Naive thymus-derived CD8-positive, alpha-beta T cell (primary cell): ENCODE measurements around the gene CTSD. TPM values are rescaled to one million over a fixed set of nuclear protein-coding genes. Genes with fewer than 3 reads are reported as not detected.

Source experiments
- ATAC-seq, 2 donors: fragments of 150-1000 bp; cut with Tn5 transposase in 1 of 2; sonication (Bioruptor Pico), chemical (Tn5 transposase) in 1 of 2; 1 replicate in 1 of 2; 2 replicates in 1 of 2; pipeline ENCODE4 v1.10.0; 2021; ENCODE audit warnings: mild to moderate bottlenecking in 2 of 2, moderate library complexity in 2 of 2
- POLR2A ChIA-PET: fragments of 350-600 bp; sonication (Branson Sonifier 250); formaldehyde crosslinking; loops from one replicate; lab custom pipeline; 2021; ENCODE audit warnings: antibody characterized with exemption; lab: Charles Lee
- DNase-seq, 10 donors: peaks; one replicate each; pipeline versions ENCODE4 v3.0.0 to v3.0.0-alpha.2; 2020 to 2022
- H3K27ac Mint-ChIP-seq, 10 donors: one replicate each; pipeline ENCODE4 v1.8.0; 2020 to 2022; ENCODE audit warnings: mild to moderate bottlenecking in 10 of 10, mixed read lengths in 10 of 10, moderate library complexity in 4 of 10, inconsistent platforms in 1 of 10
- H3K27me3 Mint-ChIP-seq, 5 donors: one replicate each; pipeline ENCODE4 v1.8.0; 2021 to 2022; ENCODE audit warnings: mixed read lengths in 5 of 5
- H3K36me3 Mint-ChIP-seq, 3 donors: one replicate each; pipeline ENCODE4 v1.8.0; 2020 to 2022; ENCODE audit warnings: mixed read lengths in 3 of 3, mild to moderate bottlenecking in 2 of 3, inconsistent platforms in 1 of 3
- H3K4me1 Mint-ChIP-seq, 4 donors: one replicate each; pipeline ENCODE4 v1.8.0; 2021 to 2022; ENCODE audit warnings: mixed read lengths in 4 of 4
- H3K4me3 Mint-ChIP-seq, 10 donors: one replicate each; pipeline ENCODE4 v1.8.0; 2020 to 2022; ENCODE audit warnings: mild to moderate bottlenecking in 10 of 10, mixed read lengths in 10 of 10, moderate library complexity in 6 of 10, inconsistent platforms in 1 of 10
- H3K9me3 Mint-ChIP-seq, 9 donors: one replicate each; pipeline ENCODE4 v1.8.0; 2020 to 2022; ENCODE audit warnings: mixed read lengths in 9 of 9, mild to moderate bottlenecking in 3 of 9, inconsistent platforms in 1 of 9, moderate library complexity in 1 of 9
- polyA plus RNA-seq, 3 donors: library from polyadenylated mRNA; unstranded; fragments of 300-500 nt; fragmentation: Illumina TruSeq; gene quantifications; one replicate each; pipeline ENCODE4 v1.2.3, GENCODE V29; 2021
- total RNA-seq, 8 experiments: library from RNA in 2 of 8; stranded (reverse) in 2 of 8; gene quantifications; one replicate each; pipeline ENCODE4 v1.2.3 and lab custom pipeline; 2021 to 2026

The CTSD gene
- total and polyA plus RNA-seq, 5 experiments from 2014 or later: 134 to 203 (median 163) TPM

DNA sequence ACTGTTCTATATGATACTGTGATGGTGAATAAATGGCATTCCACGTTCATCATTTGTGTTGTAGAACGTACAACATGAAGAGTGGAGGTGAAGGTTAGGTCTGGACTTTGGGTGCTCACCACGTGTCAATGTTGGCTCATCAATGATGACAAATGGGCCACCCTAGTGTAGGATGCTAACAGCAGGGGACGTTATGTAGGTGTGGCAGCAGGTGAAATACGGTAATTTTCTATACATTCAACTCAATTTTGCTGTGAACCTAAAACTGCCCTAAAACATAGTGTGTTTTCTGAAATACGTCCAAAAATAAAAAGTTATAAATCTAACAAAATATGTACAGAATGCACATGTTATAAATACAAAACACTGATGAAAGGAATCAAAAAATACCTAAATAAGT, 60.6 kb downstream of the CTSD start:
- DNase-seq: no peak
- Mint-ChIP-seq H3K36me3 (peaks cover 0 to 15% (median 11%) of the 10 kb centered on the region in 3 donors), H3K4me1 (peaks cover 18 to 42% (median 25%) of the 10 kb centered on the region in 4 donors), H3K9me3 (peaks cover 4 to 19% (median 12%) of the 10 kb centered on the region in 9 donors), H3K4me3 (no peak overlapping the region), H3K27ac (no peak overlapping the region), H3K27me3 (peaks cover 0 to 6% (median 0%) of the 10 kb centered on the region in 5 donors)
- no peak for ATAC-seq
- POLR2A ChIA-PET: no interaction called here

Other genes with a start within 250 kb of the CTSD start
- gene DUSP8, start 191.7 kb downstream of the CTSD start, total RNA-seq: 1 to 10 TPM; 3.1 to 5.1 TPM
- gene DUSP8, start 191.7 kb downstream of the CTSD start, polyA plus RNA-seq: under 1 TPM in 2 of 3 donors, not detected in 1; 0.17 to 0.39 TPM
- not detected for gene KRTAP5-1, start 178.6 kb downstream of the CTSD start, total RNA-seq
- not detected for gene KRTAP5-1, start 178.6 kb downstream of the CTSD start, polyA plus RNA-seq
- gene KRTAP5-2, start 165.6 kb downstream of the CTSD start, total RNA-seq: not detected
- gene KRTAP5-2, start 165.6 kb downstream of the CTSD start, polyA plus RNA-seq: not detected
- not detected for gene KRTAP5-3, start 155.5 kb downstream of the CTSD start, total RNA-seq
- gene KRTAP5-3, start 155.5 kb downstream of the CTSD start, polyA plus RNA-seq: not detected
- not detected for gene KRTAP5-4, start 141.8 kb downstream of the CTSD start, total RNA-seq
- not detected for gene KRTAP5-4, start 141.8 kb downstream of the CTSD start, polyA plus RNA-seq
- not detected for gene KRTAP5-5, start 134.2 kb downstream of the CTSD start, total RNA-seq
- gene KRTAP5-5, start 134.2 kb downstream of the CTSD start, polyA plus RNA-seq: not detected
- not detected for gene KRTAP5-6, start 66.7 kb downstream of the CTSD start, total RNA-seq
- gene KRTAP5-6, start 66.7 kb downstream of the CTSD start, polyA plus RNA-seq: not detected
- 1 to 10 TPM; 2.0 to 4.3 TPM for gene IFITM10, start 13.3 kb downstream of the CTSD start, total RNA-seq
- under 1 TPM in 1 of 3 donors, not detected in 2; 0.16 TPM for gene IFITM10, start 13.3 kb downstream of the CTSD start, polyA plus RNA-seq
- gene SYT8, start 71.1 kb upstream of the CTSD start, total RNA-seq: not detected
- gene SYT8, start 71.1 kb upstream of the CTSD start, polyA plus RNA-seq: not detected
- gene TNNI2, start 75.1 kb upstream of the CTSD start, total RNA-seq: not detected
- gene TNNI2, start 75.1 kb upstream of the CTSD start, polyA plus RNA-seq: not detected
- 100 to 1,000 TPM; 287 to 295 TPM for gene LSP1, start 89.2 kb upstream of the CTSD start, total RNA-seq
- gene LSP1, start 89.2 kb upstream of the CTSD start, polyA plus RNA-seq: 100 to 1,000 TPM; 326 to 438 (median 338) TPM
- gene PRR33, start 128.0 kb upstream of the CTSD start, total RNA-seq: not detected
- gene PRR33, start 128.0 kb upstream of the CTSD start, polyA plus RNA-seq: under 1 TPM; 0.06 to 0.15 (median 0.08) TPM
- 10 to 100 TPM; 28.0 to 29.7 TPM for gene TNNT3, start 155.8 kb upstream of the CTSD start, total RNA-seq
- gene TNNT3, start 155.8 kb upstream of the CTSD start, polyA plus RNA-seq: under 1 TPM in 1 of 3 donors, not detected in 2; 0.39 TPM
- gene MRPL23, start 183.4 kb upstream of the CTSD start, total RNA-seq: 10 to 100 TPM; 49.0 to 50.7 TPM
- 10 to 100 TPM; 22.3 to 48.8 (median 29.3) TPM for gene MRPL23, start 183.4 kb upstream of the CTSD start, polyA plus RNA-seq
- gene H19, start 233.9 kb upstream of the CTSD start, total RNA-seq: not detected
- not detected for gene H19, start 233.9 kb upstream of the CTSD start, polyA plus RNA-seq